ENCODE results near the gene SLC6A6. TPM values are rescaled to one million over a fixed set of nuclear protein-coding genes. Genes with fewer than 3 reads are reported as not detected.

SLC6A6 gene
- total RNA-seq, 1 experiment from 2014 or later: 211 TPM

DNA sequence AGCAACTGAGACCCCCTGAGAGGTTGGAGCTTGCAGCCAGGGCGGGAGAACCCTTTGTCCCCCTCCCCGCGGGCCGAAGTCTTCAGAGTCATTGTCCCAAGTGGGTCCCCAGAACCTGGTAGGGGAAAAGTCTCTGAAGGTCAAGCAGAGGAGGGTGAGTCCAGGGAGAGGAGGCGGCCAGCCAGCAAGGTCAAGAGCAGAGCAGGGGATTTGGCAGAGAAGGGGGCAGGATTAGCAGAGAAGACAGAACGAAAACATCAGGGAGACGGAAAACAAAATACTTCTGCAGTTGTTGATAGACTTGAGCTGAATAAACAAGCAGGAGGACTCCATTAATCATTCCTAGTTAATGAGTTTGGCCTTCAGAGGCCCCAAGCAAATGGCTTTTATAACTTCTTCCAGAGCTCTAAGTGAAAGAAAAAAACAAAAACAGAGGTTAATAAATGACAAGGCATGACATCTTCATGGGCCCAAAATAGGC is 71.0 kb downstream of the SLC6A6 start (continued):
- TF ChIP-seq, protein P1, sequence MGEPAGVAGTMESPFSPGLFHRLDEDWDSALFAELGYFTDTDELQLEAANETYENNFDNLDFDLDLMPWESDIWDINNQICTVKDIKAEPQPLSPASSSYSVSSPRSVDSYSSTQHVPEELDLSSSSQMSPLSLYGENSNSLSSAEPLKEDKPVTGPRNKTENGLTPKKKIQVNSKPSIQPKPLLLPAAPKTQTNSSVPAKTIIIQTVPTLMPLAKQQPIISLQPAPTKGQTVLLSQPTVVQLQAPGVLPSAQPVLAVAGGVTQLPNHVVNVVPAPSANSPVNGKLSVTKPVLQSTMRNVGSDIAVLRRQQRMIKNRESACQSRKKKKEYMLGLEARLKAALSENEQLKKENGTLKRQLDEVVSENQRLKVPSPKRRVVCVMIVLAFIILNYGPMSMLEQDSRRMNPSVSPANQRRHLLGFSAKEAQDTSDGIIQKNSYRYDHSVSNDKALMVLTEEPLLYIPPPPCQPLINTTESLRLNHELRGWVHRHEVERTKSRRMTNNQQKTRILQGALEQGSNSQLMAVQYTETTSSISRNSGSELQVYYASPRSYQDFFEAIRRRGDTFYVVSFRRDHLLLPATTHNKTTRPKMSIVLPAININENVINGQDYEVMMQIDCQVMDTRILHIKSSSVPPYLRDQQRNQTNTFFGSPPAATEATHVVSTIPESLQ (CRISPR knock-in tag; IDR thresholded peaks at IDR 0.05): no peak
- TF ChIP-seq SMAD4 (CRISPR knock-in tag; IDR thresholded peaks at IDR 0.05): no peak
- no peak for TF ChIP-seq RELA (CRISPR knock-in tag; IDR thresholded peaks at IDR 0.05; ENCODE audit: borderline replicate concordance)
- no peak for TF ChIP-seq ZNF317 (CRISPR knock-in tag; IDR thresholded peaks at IDR 0.05; ENCODE audit: borderline replicate concordance, low read depth)
- no peak for TF ChIP-seq ZBTB21 (CRISPR knock-in tag; IDR thresholded peaks at IDR 0.05; ENCODE audit: borderline replicate concordance)
- TF ChIP-seq, protein P2, sequence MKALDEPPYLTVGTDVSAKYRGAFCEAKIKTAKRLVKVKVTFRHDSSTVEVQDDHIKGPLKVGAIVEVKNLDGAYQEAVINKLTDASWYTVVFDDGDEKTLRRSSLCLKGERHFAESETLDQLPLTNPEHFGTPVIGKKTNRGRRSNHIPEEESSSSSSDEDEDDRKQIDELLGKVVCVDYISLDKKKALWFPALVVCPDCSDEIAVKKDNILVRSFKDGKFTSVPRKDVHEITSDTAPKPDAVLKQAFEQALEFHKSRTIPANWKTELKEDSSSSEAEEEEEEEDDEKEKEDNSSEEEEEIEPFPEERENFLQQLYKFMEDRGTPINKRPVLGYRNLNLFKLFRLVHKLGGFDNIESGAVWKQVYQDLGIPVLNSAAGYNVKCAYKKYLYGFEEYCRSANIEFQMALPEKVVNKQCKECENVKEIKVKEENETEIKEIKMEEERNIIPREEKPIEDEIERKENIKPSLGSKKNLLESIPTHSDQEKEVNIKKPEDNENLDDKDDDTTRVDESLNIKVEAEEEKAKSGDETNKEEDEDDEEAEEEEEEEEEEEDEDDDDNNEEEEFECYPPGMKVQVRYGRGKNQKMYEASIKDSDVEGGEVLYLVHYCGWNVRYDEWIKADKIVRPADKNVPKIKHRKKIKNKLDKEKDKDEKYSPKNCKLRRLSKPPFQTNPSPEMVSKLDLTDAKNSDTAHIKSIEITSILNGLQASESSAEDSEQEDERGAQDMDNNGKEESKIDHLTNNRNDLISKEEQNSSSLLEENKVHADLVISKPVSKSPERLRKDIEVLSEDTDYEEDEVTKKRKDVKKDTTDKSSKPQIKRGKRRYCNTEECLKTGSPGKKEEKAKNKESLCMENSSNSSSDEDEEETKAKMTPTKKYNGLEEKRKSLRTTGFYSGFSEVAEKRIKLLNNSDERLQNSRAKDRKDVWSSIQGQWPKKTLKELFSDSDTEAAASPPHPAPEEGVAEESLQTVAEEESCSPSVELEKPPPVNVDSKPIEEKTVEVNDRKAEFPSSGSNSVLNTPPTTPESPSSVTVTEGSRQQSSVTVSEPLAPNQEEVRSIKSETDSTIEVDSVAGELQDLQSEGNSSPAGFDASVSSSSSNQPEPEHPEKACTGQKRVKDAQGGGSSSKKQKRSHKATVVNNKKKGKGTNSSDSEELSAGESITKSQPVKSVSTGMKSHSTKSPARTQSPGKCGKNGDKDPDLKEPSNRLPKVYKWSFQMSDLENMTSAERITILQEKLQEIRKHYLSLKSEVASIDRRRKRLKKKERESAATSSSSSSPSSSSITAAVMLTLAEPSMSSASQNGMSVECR (CRISPR knock-in tag; IDR thresholded peaks at IDR 0.05; ENCODE audit: borderline replicate concordance): no peak
- TF ChIP-seq ZNF138 (CRISPR knock-in tag; conservative IDR thresholded peaks at IDR 0.05): no peak
- TF ChIP-seq, protein P3, sequence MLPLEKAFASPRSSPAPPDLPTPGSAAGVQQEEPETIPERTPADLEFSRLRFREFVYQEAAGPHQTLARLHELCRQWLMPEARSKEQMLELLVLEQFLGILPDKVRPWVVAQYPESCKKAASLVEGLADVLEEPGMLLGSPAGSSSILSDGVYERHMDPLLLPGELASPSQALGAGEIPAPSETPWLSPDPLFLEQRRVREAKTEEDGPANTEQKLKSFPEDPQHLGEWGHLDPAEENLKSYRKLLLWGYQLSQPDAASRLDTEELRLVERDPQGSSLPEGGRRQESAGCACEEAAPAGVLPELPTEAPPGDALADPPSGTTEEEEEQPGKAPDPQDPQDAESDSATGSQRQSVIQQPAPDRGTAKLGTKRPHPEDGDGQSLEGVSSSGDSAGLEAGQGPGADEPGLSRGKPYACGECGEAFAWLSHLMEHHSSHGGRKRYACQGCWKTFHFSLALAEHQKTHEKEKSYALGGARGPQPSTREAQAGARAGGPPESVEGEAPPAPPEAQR (CRISPR knock-in tag; IDR thresholded peaks at IDR 0.05): no peak

DNA sequence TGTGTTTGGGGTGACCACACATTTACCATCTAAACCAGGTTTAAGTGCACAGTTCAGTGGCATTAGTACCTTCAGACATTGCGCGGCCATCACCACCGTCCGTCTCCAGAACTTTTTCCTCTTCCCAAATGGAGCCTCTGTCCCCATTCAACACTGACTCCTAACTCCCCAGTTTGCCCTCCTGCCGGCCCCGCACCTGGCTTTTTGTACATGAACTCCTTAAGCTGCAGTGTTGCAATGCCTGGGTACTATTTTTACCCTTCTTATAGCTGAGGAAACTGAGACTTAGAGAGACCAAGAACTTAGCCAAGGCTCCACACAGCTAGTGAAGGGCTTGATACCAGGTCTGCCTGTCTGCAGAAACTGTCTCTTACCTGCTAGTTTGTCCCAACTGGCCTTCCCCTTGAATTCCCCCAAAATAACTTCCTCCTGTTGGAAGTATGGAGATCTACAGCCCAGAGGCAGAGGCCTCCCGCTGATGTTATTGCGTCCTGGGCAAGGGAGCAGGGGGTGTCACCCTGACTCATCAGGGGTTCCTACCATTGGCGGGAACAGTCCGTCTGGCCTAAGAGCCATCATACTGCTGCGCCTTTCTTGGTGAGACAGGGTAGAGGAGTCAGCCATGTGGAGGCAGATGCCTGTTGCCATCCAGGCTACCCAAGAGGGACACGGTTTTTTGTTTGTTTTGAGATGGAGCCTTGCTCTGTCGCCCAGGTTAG is 72.1 kb downstream of the SLC6A6 start:
- POLR2A ChIA-PET: no interaction called here
- Mint-ChIP-seq H3K27me3 (ENCODE audit: low read depth) (no peaks in the 10 kb centered on the region), H3K27ac (no peak overlapping the region), H3K4me3 (no peak overlapping the region), H3K9me3 (no peaks in the 10 kb centered on the region), H3K36me3 (peaks cover 86% of the 10 kb centered on the region), H3K4me1 (no peaks in the 10 kb centered on the region)
- ATAC-seq: no peak
- DNase-seq (ENCODE audit: low spot score): no peak
- CTCF ChIA-PET: interaction anchor here (1.6 kb wide), 1 partner anchor 271 kb away, joined by 4 read pairs; no protein-coding TSS in a partner anchor
- TF ChIP-seq, protein P4, sequence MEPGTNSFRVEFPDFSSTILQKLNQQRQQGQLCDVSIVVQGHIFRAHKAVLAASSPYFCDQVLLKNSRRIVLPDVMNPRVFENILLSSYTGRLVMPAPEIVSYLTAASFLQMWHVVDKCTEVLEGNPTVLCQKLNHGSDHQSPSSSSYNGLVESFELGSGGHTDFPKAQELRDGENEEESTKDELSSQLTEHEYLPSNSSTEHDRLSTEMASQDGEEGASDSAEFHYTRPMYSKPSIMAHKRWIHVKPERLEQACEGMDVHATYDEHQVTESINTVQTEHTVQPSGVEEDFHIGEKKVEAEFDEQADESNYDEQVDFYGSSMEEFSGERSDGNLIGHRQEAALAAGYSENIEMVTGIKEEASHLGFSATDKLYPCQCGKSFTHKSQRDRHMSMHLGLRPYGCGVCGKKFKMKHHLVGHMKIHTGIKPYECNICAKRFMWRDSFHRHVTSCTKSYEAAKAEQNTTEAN (CRISPR knock-in tag; IDR thresholded peaks at IDR 0.05): no peak
- TF ChIP-seq SP1 (CRISPR knock-in tag; conservative IDR thresholded peaks at IDR 0.05): no peak
- TF ChIP-seq, protein P5, sequence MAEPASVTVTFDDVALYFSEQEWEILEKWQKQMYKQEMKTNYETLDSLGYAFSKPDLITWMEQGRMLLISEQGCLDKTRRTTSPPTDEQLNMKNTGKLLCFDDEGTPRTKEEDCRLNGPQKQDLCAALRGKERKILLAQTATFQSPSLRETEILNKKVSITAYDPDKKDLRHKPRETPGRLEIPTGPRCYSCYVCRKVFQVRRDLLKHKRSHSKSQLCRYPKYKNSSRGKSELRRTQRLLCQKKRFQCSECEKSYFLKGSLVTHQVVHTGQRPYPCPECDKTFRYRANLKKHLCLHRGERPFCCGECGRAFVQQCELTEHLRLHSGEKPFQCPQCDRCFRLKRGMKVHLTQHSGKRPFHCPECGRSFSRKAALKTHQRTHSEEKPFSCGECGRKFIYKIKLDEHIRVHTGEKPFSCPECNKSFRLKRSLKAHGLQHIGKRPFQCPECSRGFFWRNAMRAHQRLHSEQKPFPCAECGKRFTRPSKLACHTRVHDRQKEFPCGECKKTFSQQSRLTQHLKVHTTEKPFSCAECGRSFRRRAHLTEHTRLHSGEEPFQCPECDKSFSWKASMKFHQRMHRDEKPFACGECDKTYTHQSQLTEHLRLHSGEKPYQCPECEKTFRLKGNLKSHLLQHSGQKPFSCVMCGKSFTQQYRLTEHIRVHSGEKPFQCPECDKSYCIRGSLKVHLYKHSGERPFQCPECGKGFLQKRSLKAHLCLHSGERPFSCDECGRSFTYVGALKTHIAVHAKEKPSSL (CRISPR knock-in tag; conservative IDR thresholded peaks at IDR 0.05): no peak
- TF ChIP-seq, protein P6, sequence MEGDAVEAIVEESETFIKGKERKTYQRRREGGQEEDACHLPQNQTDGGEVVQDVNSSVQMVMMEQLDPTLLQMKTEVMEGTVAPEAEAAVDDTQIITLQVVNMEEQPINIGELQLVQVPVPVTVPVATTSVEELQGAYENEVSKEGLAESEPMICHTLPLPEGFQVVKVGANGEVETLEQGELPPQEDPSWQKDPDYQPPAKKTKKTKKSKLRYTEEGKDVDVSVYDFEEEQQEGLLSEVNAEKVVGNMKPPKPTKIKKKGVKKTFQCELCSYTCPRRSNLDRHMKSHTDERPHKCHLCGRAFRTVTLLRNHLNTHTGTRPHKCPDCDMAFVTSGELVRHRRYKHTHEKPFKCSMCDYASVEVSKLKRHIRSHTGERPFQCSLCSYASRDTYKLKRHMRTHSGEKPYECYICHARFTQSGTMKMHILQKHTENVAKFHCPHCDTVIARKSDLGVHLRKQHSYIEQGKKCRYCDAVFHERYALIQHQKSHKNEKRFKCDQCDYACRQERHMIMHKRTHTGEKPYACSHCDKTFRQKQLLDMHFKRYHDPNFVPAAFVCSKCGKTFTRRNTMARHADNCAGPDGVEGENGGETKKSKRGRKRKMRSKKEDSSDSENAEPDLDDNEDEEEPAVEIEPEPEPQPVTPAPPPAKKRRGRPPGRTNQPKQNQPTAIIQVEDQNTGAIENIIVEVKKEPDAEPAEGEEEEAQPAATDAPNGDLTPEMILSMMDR (IDR thresholded peaks at IDR 0.05): no peak
- no peak for TF ChIP-seq TCF7 (CRISPR knock-in tag; IDR thresholded peaks at IDR 0.05; ENCODE audit: low read depth)
- TF ChIP-seq CREB1 (CRISPR knock-in tag; IDR thresholded peaks at IDR 0.05): no peak
- no peak for TF ChIP-seq ZBTB21 (CRISPR knock-in tag; IDR thresholded peaks at IDR 0.05; ENCODE audit: borderline replicate concordance)
- TF ChIP-seq, protein P7, sequence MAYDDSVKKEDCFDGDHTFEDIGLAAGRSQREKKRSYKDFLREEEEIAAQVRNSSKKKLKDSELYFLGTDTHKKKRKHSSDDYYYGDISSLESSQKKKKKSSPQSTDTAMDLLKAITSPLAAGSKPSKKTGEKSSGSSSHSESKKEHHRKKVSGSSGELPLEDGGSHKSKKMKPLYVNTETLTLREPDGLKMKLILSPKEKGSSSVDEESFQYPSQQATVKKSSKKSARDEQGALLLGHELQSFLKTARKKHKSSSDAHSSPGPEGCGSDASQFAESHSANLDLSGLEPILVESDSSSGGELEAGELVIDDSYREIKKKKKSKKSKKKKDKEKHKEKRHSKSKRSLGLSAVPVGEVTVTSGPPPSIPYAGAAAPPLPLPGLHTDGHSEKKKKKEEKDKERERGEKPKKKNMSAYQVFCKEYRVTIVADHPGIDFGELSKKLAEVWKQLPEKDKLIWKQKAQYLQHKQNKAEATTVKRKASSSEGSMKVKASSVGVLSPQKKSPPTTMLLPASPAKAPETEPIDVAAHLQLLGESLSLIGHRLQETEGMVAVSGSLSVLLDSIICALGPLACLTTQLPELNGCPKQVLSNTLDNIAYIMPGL (CRISPR knock-in tag; IDR thresholded peaks at IDR 0.05): no peak
- no peak for TF ChIP-seq TP53 (CRISPR knock-in tag; IDR thresholded peaks at IDR 0.05)
- no peak for TF ChIP-seq ELF4 (CRISPR knock-in tag; IDR thresholded peaks at IDR 0.05; ENCODE audit: low read depth)
- TF ChIP-seq KAT7 (CRISPR knock-in tag; IDR thresholded peaks at IDR 0.05; ENCODE audit: borderline replicate concordance): no peak
